IMR-90 (cell line): Measurements from ENCODE around the gene ERRFI1. TPM values are rescaled to one million over a fixed set of nuclear protein-coding genes. Genes with fewer than 3 reads are reported as not detected.

ENCODE experiments used
- ATAC-seq: fragments of 200-7000 bp; cut with Tn5 transposase; 2 replicates; pipeline ENCODE4 v1.9.1; 2020; ENCODE audit warnings: low read depth, mild to moderate bottlenecking, moderate library complexity
- BruUV-seq: library from RNA; stranded (reverse); fragments of 400-500 nt; replicated peaks from 2 replicates; lab custom pipeline; 2021; lab: Mats Ljungman, UMichigan
- CTCF ChIA-PET: fragments of 300-600 bp; formaldehyde crosslinking; extraction: SDS; loops from one replicate; lab custom pipeline; 2021; ENCODE audit warnings: antibody characterized with exemption; lab: Yijun Ruan, JAX
- POLR2A ChIA-PET: fragments of 300-600 bp; sonication (Branson Sonifier 250); formaldehyde crosslinking; loops from one replicate; lab custom pipeline; 2022; ENCODE audit warnings: antibody characterized with exemption; ENCODE audit not compliant: unreplicated experiment; lab: Charles Lee
- DNase-seq: peaks from one replicate; pipeline ENCODE4 v3.0.0; 2013
- H2AFZ ChIP-seq: replicated peaks from 2 replicates; pipeline ENCODE3; 2013; ENCODE audit warnings: low read length, mild to moderate bottlenecking; ENCODE audit not compliant: poor library complexity
- H2AK5ac ChIP-seq: 2 replicates; pipeline ENCODE4 v1.6.1; 2013; ENCODE audit warnings: low read depth, low read length, inconsistent platforms
- H2AK9ac ChIP-seq: replicated peaks from 2 replicates; pipeline ENCODE3; 2013; ENCODE audit warnings: mild to moderate bottlenecking, low read depth, low read length, moderate library complexity; ENCODE audit not compliant: poor library complexity
- H2BK120ac ChIP-seq: 2 replicates; pipeline ENCODE4 v1.6.1; 2013; ENCODE audit warnings: low read depth, low read length, inconsistent platforms
- H2BK15ac ChIP-seq: 3 replicates; pipeline ENCODE4 v1.6.1; 2013; ENCODE audit warnings: low read depth, low read length, inconsistent platforms
- H2BK20ac ChIP-seq: 2 replicates; pipeline ENCODE4 v1.6.1; 2013; ENCODE audit warnings: low read depth, mild to moderate bottlenecking, inconsistent platforms, low read length, moderate library complexity
- H2BK5ac ChIP-seq: 2 replicates; pipeline ENCODE4 v1.6.1; 2013; ENCODE audit warnings: mild to moderate bottlenecking, low read depth, low read length, inconsistent platforms; ENCODE audit not compliant: poor library complexity, severe bottlenecking
- H3K14ac ChIP-seq: replicated peaks from 2 replicates; pipeline ENCODE4 v1.6.1; 2013; ENCODE audit warnings: low read depth, low read length, inconsistent platforms
- H3K18ac ChIP-seq: 2 replicates; pipeline ENCODE4 v1.6.1; 2013; ENCODE audit warnings: low read depth, low read length, control low read depth
- H3K23ac ChIP-seq: 2 replicates; pipeline ENCODE4 v1.6.1; 2013; ENCODE audit warnings: low read depth, low read length, inconsistent platforms
- H3K27ac ChIP-seq: 2 replicates; pipeline ENCODE4 v1.5.1; 2013; ENCODE audit warnings: mild to moderate bottlenecking, control low read depth, low read length; ENCODE audit not compliant: insufficient read depth
- H3K27me3 ChIP-seq: 2 replicates; pipeline ENCODE4 v1.6.1; 2013; ENCODE audit warnings: low read length; ENCODE audit not compliant: control insufficient read depth, insufficient read depth
- H3K36me3 ChIP-seq: 2 replicates; pipeline ENCODE4 v1.6.1; 2013; ENCODE audit warnings: low read length, mixed read lengths; ENCODE audit not compliant: control insufficient read depth, insufficient read depth
- H3K4ac ChIP-seq: 2 replicates; pipeline ENCODE4 v1.6.1; 2013; ENCODE audit warnings: low read depth, low read length, inconsistent platforms
- H3K4me1 ChIP-seq: 2 replicates; pipeline ENCODE4 v1.6.1; 2013; ENCODE audit warnings: low read length, mixed read lengths; ENCODE audit not compliant: control insufficient read depth, insufficient read depth
- H3K4me2 ChIP-seq: 2 replicates; pipeline ENCODE4 v1.6.1; 2013; ENCODE audit warnings: low read depth, mild to moderate bottlenecking, control low read depth, low read length, moderate library complexity
- H3K4me3 ChIP-seq: 2 replicates; pipeline ENCODE4 v1.5.1; 2013; ENCODE audit warnings: low read depth, mild to moderate bottlenecking, control low read depth, low read length, moderate library complexity; ENCODE audit not compliant: insufficient read depth
- H3K56ac ChIP-seq: 2 replicates; pipeline ENCODE4 v1.6.1; 2013; ENCODE audit warnings: low read length, inconsistent platforms; ENCODE audit not compliant: insufficient read depth; ENCODE audit errors: extremely low read depth
- H3K79me1 ChIP-seq, 2 experiments: 2 replicates each; pipeline ENCODE4 v1.6.1; 2013; ENCODE audit warnings: low read length in 2 of 2, inconsistent platforms in 1 of 2, low read depth in 1 of 2
- H3K9ac ChIP-seq: 2 replicates; pipeline ENCODE4 v1.6.1; 2013; ENCODE audit warnings: low read depth, low read length, control low read depth
- H3K9me1 ChIP-seq: 2 replicates; pipeline ENCODE4 v1.6.1; 2013; ENCODE audit warnings: low read length, inconsistent platforms; ENCODE audit not compliant: insufficient read depth
- H3K9me3 ChIP-seq: 2 replicates; pipeline ENCODE4 v1.6.1; 2013; ENCODE audit warnings: low read length; ENCODE audit not compliant: control insufficient read depth, insufficient read depth
- H4K20me1 ChIP-seq: 2 replicates; pipeline ENCODE4 v1.6.1; 2013; ENCODE audit warnings: low read length, inconsistent platforms; ENCODE audit not compliant: insufficient read depth
- H4K5ac ChIP-seq: 2 replicates; pipeline ENCODE4 v1.6.1; 2013; ENCODE audit warnings: mild to moderate bottlenecking, low read depth, low read length, control low read depth
- H4K8ac ChIP-seq, 2 experiments: 2 replicates each; pipeline ENCODE4 v1.6.1; 2013; ENCODE audit warnings: low read depth in 2 of 2, low read length in 2 of 2, control low read depth in 1 of 2, inconsistent platforms in 1 of 2
- H4K91ac ChIP-seq: 2 replicates; pipeline ENCODE4 v1.6.1; 2013; ENCODE audit warnings: low read depth, low read length, inconsistent platforms; ENCODE audit not compliant: insufficient read depth
- BHLHE40 ChIP-seq: fragments of 150-350 bp; IDR thresholded peaks from 2 replicates; pipeline ENCODE4 v1.6.1; 2016; ENCODE audit warnings: mild to moderate bottlenecking, low read depth, low read length
- CEBPB ChIP-seq: IDR thresholded peaks from 2 replicates; pipeline ENCODE4 v1.6.1; 2012; ENCODE audit warnings: low read depth, low read length, improper control_type of control experiment
- CTCF ChIP-seq: conservative IDR thresholded peaks from 2 replicates; pipeline ENCODE4 v1.5.1; 2012; ENCODE audit warnings: mild to moderate bottlenecking, low read depth, low read length, improper control_type of control experiment
- ELK1 ChIP-seq: fragments of 150-350 bp; IDR thresholded peaks from 2 replicates; pipeline ENCODE4 v1.6.1; 2016; ENCODE audit warnings: low read depth, mild to moderate bottlenecking, low read length, moderate library complexity, borderline replicate concordance
- MAFK ChIP-seq: IDR thresholded peaks from 2 replicates; pipeline ENCODE4 v1.6.1; 2012; ENCODE audit warnings: low read depth, low read length, improper control_type of control experiment
- MAZ ChIP-seq: IDR thresholded peaks from 2 replicates; pipeline ENCODE4 v1.6.1; 2012; ENCODE audit warnings: low read depth, mild to moderate bottlenecking, low read length, improper control_type of control experiment, moderate library complexity, borderline replicate concordance
- MXI1 ChIP-seq: IDR thresholded peaks from 2 replicates; pipeline ENCODE4 v1.6.1; 2012; ENCODE audit warnings: low read depth, mild to moderate bottlenecking, low read length, moderate library complexity, borderline replicate concordance
- POLR2A ChIP-seq: IDR thresholded peaks from 2 replicates; pipeline ENCODE4 v1.6.1; 2012; ENCODE audit warnings: mild to moderate bottlenecking, low read depth, low read length
- RAD21 ChIP-seq: IDR thresholded peaks from 2 replicates; pipeline ENCODE4 v1.6.1; 2012; ENCODE audit warnings: low read length, improper control_type of control experiment
- RCOR1 ChIP-seq: IDR thresholded peaks from 2 replicates; pipeline ENCODE4 v1.6.1; 2012; ENCODE audit warnings: mild to moderate bottlenecking, low read length, improper control_type of control experiment; ENCODE audit not compliant: insufficient replicate concordance
- RFX5 ChIP-seq: IDR thresholded peaks from 2 replicates; pipeline ENCODE4 v1.8.0; 2012; ENCODE audit warnings: low read depth, mild to moderate bottlenecking, low read length, moderate library complexity
- SMC3 ChIP-seq: fragments of 150-350 bp; IDR thresholded peaks from 2 replicates; pipeline ENCODE4 v1.6.1; 2016; ENCODE audit warnings: low read depth, mild to moderate bottlenecking, antibody characterized with exemption, low read length, moderate library complexity
- USF2 ChIP-seq: fragments of 150-350 bp; IDR thresholded peaks from 2 replicates; pipeline ENCODE4 v1.6.1; 2017; ENCODE audit warnings: mild to moderate bottlenecking, antibody characterized with exemption, low read length, low read depth
- WGBS, 2 experiments: methylation state at CpG; one replicate each; pipeline versions ENCODE4 v1.1.5 to v1.1.7; 2013; ENCODE audit warnings: missing lambda C conversion rate in 2 of 2; ENCODE audit not compliant: insufficient read length in 1 of 2; ENCODE audit errors: extremely low coverage in 2 of 2; 5-methylcytosine and 5-hydroxymethylcytosine counted together
- dilution Hi-C: fragments of 300-500 bp; cut with HindIII; formaldehyde crosslinking; loops from one replicate; pipeline ENCODE4 v1.14.3; 2018; ENCODE audit warnings: low sequenced_read_pairs; ENCODE audit not compliant: unreplicated experiment
- in situ Hi-C: fragments of 300-500 bp; cut with MboI; formaldehyde crosslinking; loops from 3 replicates; pipeline ENCODE4 v1.14.3; 2019; ENCODE audit warnings: low sequenced_read_pairs, inconsistent platforms, mixed read lengths
- intact Hi-C: fragments of 100-400 bp; cut with micrococcal nuclease; formaldehyde crosslinking; loops from 2 replicates; pipeline ENCODE4 v1.10.0; 2022
- polyA plus RNA-seq, 3 experiments: library from polyadenylated mRNA; depleted of rRNA; stranded (reverse); fragments of >200 nt; gene quantifications; 2 replicates each; pipeline ENCODE4 v1.2.3, GENCODE V29; 2012; ENCODE audit warnings: low replicate concordance in 1 of 3
- total RNA-seq: library from RNA; depleted of rRNA; stranded (reverse); fragments of >200 nt; gene quantifications from 2 replicates; pipeline ENCODE4 v1.2.3, GENCODE V29; 2012

The ERRFI1 gene
- total and polyA plus RNA-seq, 2 of the 4 experiments (the other 2 are of a cell fraction): 101 to 145 TPM

- Histone ChIP-seq H3K14ac (peak overlapping the region; percentile 90), H3K18ac (peak overlapping the region; percentile 89), H2AK5ac (peak overlapping the region; percentile 92), H3K27ac (peak overlapping the region; percentile 96), H2BK15ac (peak overlapping the region; percentile 81; the same call in 2 of the 3 replicates), H3K4me2 (peak overlapping the region; percentile 80), H3K4ac (peak overlapping the region; percentile 98), H2AK9ac (peak overlapping the region; percentile 59), H2BK120ac (peak overlapping the region; percentile 95), H3K79me1 (peaks cover 2 to 25% of the 10 kb centered on the region in 2 experiments; a peak in 2 of 4 replicates), H4K91ac (peak overlapping the region; percentile 96), H3K4me3 (no peak overlapping the region), H2BK5ac (peak overlapping the region; percentile 94), H4K20me1 (peaks cover 5% of the 10 kb centered on the region), H2BK20ac (peak overlapping the region; percentile 93), H3K9me1 (peaks cover 9% of the 10 kb centered on the region), H3K56ac (peak overlapping the region; percentile 79), H3K23ac (peak overlapping the region; percentile 98), H4K5ac (peak overlapping the region; percentile 87), H3K27me3 (no peaks in the 10 kb centered on the region), H2AFZ (peak overlapping the region; percentile 80), H3K36me3 (peaks cover 10% of the 10 kb centered on the region), H3K4me1 (peaks cover 12% of the 10 kb centered on the region), H3K9me3 (no peaks in the 10 kb centered on the region), H4K8ac (peak overlapping the region; percentile 67 to 87), H3K9ac (peak overlapping the region; percentile 50)
- dilution Hi-C loops (loop anchor here (25.0 kb wide), 1 partner anchor 307 kb away; the partner anchor contains the start of gene SLC45A1), in situ Hi-C loops (no loop called here), intact Hi-C loops (no loop called here)
- BruUV-seq: no TSS peak
- ChIA-PET CTCF (interaction anchor here (0.6 to 1.3 kb wide), 5 partner anchors 20 to 434 kb away, joined by 3 to 4 read pairs (median 3); no protein-coding TSS in a partner anchor), POLR2A (interaction anchor here (0.6 kb wide), 1 partner anchor 460 kb away, joined by 3 read pairs; no protein-coding TSS in a partner anchor)
- ATAC-seq (peak; percentile 85), DNase-seq (peak; percentile 98)
- WGBS, 2 experiments: no CpG with 5 or more reads among the region's 17 CpGs
- no peak for TF ChIP-seq ELK1
- no peak for TF ChIP-seq CTCF
- peak; percentile 95 for TF ChIP-seq CEBPB
- TF ChIP-seq MAZ: 0 out of 2 replicates have a peak, but pooled peaks have one; percentile 13
- TF ChIP-seq POLR2A: peak; percentile 19; the same call in 1 of the 2 replicates
- peak; percentile 93 for TF ChIP-seq BHLHE40
- TF ChIP-seq USF2: no peak; the same call in 1 of the 2 replicates
- TF ChIP-seq MXI1: peak; percentile 85; the same call in 1 of the 2 replicates
- TF ChIP-seq SMC3: no peak
- 0 out of 2 replicates have a peak, but pooled peaks have one; percentile 67 for TF ChIP-seq RFX5
- peak; percentile 8; the same call in 1 of the 2 replicates for TF ChIP-seq RAD21
- peak; percentile 60 for TF ChIP-seq MAFK
- TF ChIP-seq RCOR1: peak; percentile 67
Observed at GRCh38 chr1:8004803-8005573, 21.1 kb downstream of the ERRFI1 start.
